ENCODE data around the gene SPI1.
A peak's percentile ranks its signal among the peaks of the same experiment; 100 is the strongest.

SPI1 gene

GRCh38 chr11:47407746-47408590 is 29.6 kb upstream of the SPI1 start, which contains the start of gene SLC39A13:
TSS of gene SLC39A13 (plus strand) at chr11:47408590. CDS start at chr11:47410095, 1,505 bp downstream.
- DNase-seq (ENCODE audit: low spot score) (peak; percentile 98), FAIRE-seq (peak; percentile 86)

GRCh38 chr11:47406896-47407745 is 28.8 kb upstream of the SPI1 start:
- no peak for DNase-seq (ENCODE audit: low spot score)
- no peak for FAIRE-seq

GRCh38 chr11:47403571-47403970 is 25.2 kb upstream of the SPI1 start:
- no peak for FAIRE-seq
- DNase-seq (ENCODE audit: low spot score) = no peak

- DNase-seq (ENCODE audit: low spot score) = no peak
- FAIRE-seq = no peak
Observed at GRCh38 chr11:47403135-47403534, 24.8 kb upstream of the SPI1 start.

- FAIRE-seq = peak; percentile 80
Observed at GRCh38 chr11:47400768-47401279, 22.5 kb upstream of the SPI1 start.

GRCh38 chr11:47399860-47400767 is 21.8 kb upstream of the SPI1 start:
- DNase-seq (ENCODE audit: low spot score) = peak; percentile 71
- no peak for FAIRE-seq

More at GRCh38 chr11:47400768-47401279, 22.5 kb upstream of the SPI1 start:
- DNase-seq (ENCODE audit: low spot score) = no peak

- FAIRE-seq = no peak
Observed at GRCh38 chr11:47398551-47398950, 20.2 kb upstream of the SPI1 start.

GRCh38 chr11:47398011-47398410 is 19.7 kb upstream of the SPI1 start:
- FAIRE-seq (no peak), DNase-seq (ENCODE audit: low spot score) (no peak)

More at GRCh38 chr11:47398551-47398950, 20.2 kb upstream of the SPI1 start:
- no peak for DNase-seq (ENCODE audit: low spot score)

GRCh38 chr11:47396049-47396320 is 17.6 kb upstream of the SPI1 start:
- no peak for DNase-seq (ENCODE audit: low spot score)
- FAIRE-seq = no peak

- DNase-seq (ENCODE audit: low spot score) (no peak), FAIRE-seq (no peak)
Observed at GRCh38 chr11:47395223-47396048, 17.1 kb upstream of the SPI1 start.

- DNase-seq (ENCODE audit: low spot score) (no peak), FAIRE-seq (no peak)
Observed at GRCh38 chr11:47394322-47395222, 16.2 kb upstream of the SPI1 start.

GRCh38 chr11:47394050-47394321 is 15.6 kb upstream of the SPI1 start:
- no peak for FAIRE-seq
- DNase-seq (ENCODE audit: low spot score) = no peak

- DNase-seq (ENCODE audit: low spot score) (no peak), FAIRE-seq (no peak)
Observed at GRCh38 chr11:47393163-47394049, 15.1 kb upstream of the SPI1 start.

GRCh38 chr11:47392546-47393162 is 14.3 kb upstream of the SPI1 start:
- FAIRE-seq = no peak
- DNase-seq (ENCODE audit: low spot score) = no peak

- FAIRE-seq (no peak), DNase-seq (ENCODE audit: low spot score) (no peak)
Observed at GRCh38 chr11:47391711-47392432, 13.5 kb upstream of the SPI1 start.

- FAIRE-seq (no peak), DNase-seq (ENCODE audit: low spot score) (no peak)
Observed at GRCh38 chr11:47391077-47391583, 12.8 kb upstream of the SPI1 start.

- no peak for FAIRE-seq
- no peak for DNase-seq (ENCODE audit: low spot score)
Observed at GRCh38 chr11:47390422-47390760, 12.0 kb upstream of the SPI1 start.
